Endothelial cell of umbilical vein (primary cell): ENCODE measurements around the gene DPEP3. TPM values are rescaled to one million over a fixed set of nuclear protein-coding genes. Genes with fewer than 3 reads are reported as not detected.

Experiments used
- BruUV-seq: library from RNA; stranded (reverse); fragments of 400-500 nt; replicated peaks from 2 replicates; lab custom pipeline; 2021; lab: Mats Ljungman, UMichigan
- CTCF ChIA-PET: fragments of 300-600, 350-600 bp; sonication (Branson Sonifier 250); formaldehyde crosslinking; loops from one replicate; lab custom pipeline; 2021; ENCODE audit warnings: antibody characterized with exemption, inconsistent platforms; lab: Charles Lee
- POLR2A ChIA-PET: fragments of 300-600, 350-600 bp; sonication (Branson Sonifier 250); formaldehyde crosslinking; loops from one replicate; lab custom pipeline; 2021; ENCODE audit warnings: antibody characterized with exemption, inconsistent platforms; lab: Charles Lee
- DNase-seq: peaks from one replicate; pipeline ENCODE4 v3.0.0-alpha.2; 2011; ENCODE audit warnings: low read depth, low spot score
- FAIRE-seq: peaks from 2 replicates; lab custom pipeline; 2011; peaks lifted over from hg19 to GRCh38; lab: Jason Lieb, UNC
- H2AFZ ChIP-seq: 2 replicates; pipeline ENCODE4 v1.6.0; 2012; ENCODE audit warnings: low read depth, low read length, control low read depth, inconsistent platforms
- H3K27ac ChIP-seq: 2 replicates; pipeline ENCODE4 v1.5.1; 2011; ENCODE audit warnings: low read depth, mild to moderate bottlenecking, control low read depth, low read length, moderate library complexity; ENCODE audit not compliant: insufficient read depth
- H3K27me3 ChIP-seq, 2 experiments: 2 replicates each; pipeline versions ENCODE4 v1.6.0 to v1.6.1; 2011; ENCODE audit warnings: low read length in 2 of 2, mixed read lengths in 1 of 2; ENCODE audit not compliant: control insufficient read depth in 2 of 2, insufficient read depth in 2 of 2
- H3K36me3 ChIP-seq, 2 experiments: 2 replicates in 1 of 2; 3 replicates in 1 of 2; pipeline ENCODE4 v1.5.1; 2011; ENCODE audit warnings: low read length in 2 of 2, mild to moderate bottlenecking in 1 of 2, moderate library complexity in 1 of 2; ENCODE audit not compliant: control insufficient read depth in 2 of 2, insufficient read depth in 2 of 2; ENCODE audit errors: extremely low read depth in 1 of 2
- H3K4me1 ChIP-seq: 3 replicates; pipeline ENCODE4 v1.5.1; 2011; ENCODE audit warnings: mild to moderate bottlenecking, low read length; ENCODE audit not compliant: control insufficient read depth, insufficient read depth; ENCODE audit errors: extremely low read depth
- H3K4me2 ChIP-seq: 2 replicates; pipeline ENCODE4 v1.6.1; 2011; ENCODE audit warnings: low read length, control low read depth, mixed read lengths; ENCODE audit not compliant: insufficient read depth
- H3K4me3 ChIP-seq, 3 experiments: fragments of 200-600 bp in 1 of 3; sonication (generic), shearing (Covaris generic) in 1 of 3; replicated peaks in 1 of 3; 2 replicates each; pipeline ENCODE4 v1.5.1; 2011 to 2016; ENCODE audit warnings: control low read depth in 3 of 3, low read length in 3 of 3, mild to moderate bottlenecking in 2 of 3, inconsistent platforms in 1 of 3, low read depth in 1 of 3, moderate library complexity in 1 of 3; ENCODE audit not compliant: insufficient read depth in 1 of 3
- H3K79me2 ChIP-seq: 2 replicates; pipeline ENCODE4 v1.6.0; 2012; ENCODE audit warnings: low read length, inconsistent platforms; ENCODE audit not compliant: control insufficient read depth, insufficient read depth
- H3K9ac ChIP-seq: replicated peaks from 2 replicates; pipeline ENCODE3; 2011; ENCODE audit warnings: low read length, control low read depth; ENCODE audit not compliant: insufficient read depth; ENCODE audit errors: extremely low read depth
- H3K9me1 ChIP-seq: replicated peaks from 3 replicates; pipeline ENCODE4 v1.6.0; 2011; ENCODE audit warnings: mild to moderate bottlenecking, low read length; ENCODE audit not compliant: control insufficient read depth, insufficient read depth; ENCODE audit errors: extremely low read depth
- H3K9me3 ChIP-seq: replicated peaks from 2 replicates; pipeline ENCODE4 v1.5.1; 2012; ENCODE audit warnings: low read length, inconsistent platforms; ENCODE audit not compliant: control insufficient read depth, insufficient read depth
- H4K20me1 ChIP-seq: replicated peaks from 2 replicates; pipeline ENCODE3; 2011; ENCODE audit warnings: mild to moderate bottlenecking, low read length; ENCODE audit not compliant: control insufficient read depth, insufficient read depth; ENCODE audit errors: extremely low read depth
- EZH2 ChIP-seq: IDR thresholded peaks from 2 replicates; pipeline ENCODE4 v1.6.1; 2012; ENCODE audit warnings: borderline replicate concordance, low read depth, mild to moderate bottlenecking, moderate library complexity, low read length, inconsistent platforms; ENCODE audit not compliant: severe bottlenecking
- FOS ChIP-seq: IDR thresholded peaks from 2 replicates; pipeline ENCODE4 v1.6.1; 2011; ENCODE audit warnings: mild to moderate bottlenecking, low read length, moderate library complexity, borderline replicate concordance; ENCODE audit not compliant: insufficient read depth
- GATA2 ChIP-seq: IDR thresholded peaks from 2 replicates; pipeline ENCODE4 v1.7.0; 2011; ENCODE audit warnings: low read depth, mild to moderate bottlenecking, moderate library complexity, mixed read lengths, low read length; ENCODE audit not compliant: insufficient read length, insufficient read depth
- JUN ChIP-seq: IDR thresholded peaks from 2 replicates; pipeline ENCODE4 v1.6.1; 2011; ENCODE audit warnings: borderline replicate concordance, low read depth; ENCODE audit not compliant: insufficient read length, insufficient read depth
- MYC ChIP-seq: IDR thresholded peaks from one replicate; pipeline ENCODE4 v1.6.1; 2011; ENCODE audit warnings: mild to moderate bottlenecking, low read depth, low read length
- POLR2A ChIP-seq: IDR thresholded peaks from 2 replicates; pipeline ENCODE4 v1.6.1; 2012; ENCODE audit warnings: low read depth, mild to moderate bottlenecking, control low read depth, low read length
- POLR2AphosphoS5 ChIP-seq: IDR thresholded peaks from 2 replicates; pipeline ENCODE4 v1.6.1; 2012; ENCODE audit warnings: low read depth, mild to moderate bottlenecking, control low read depth, low read length, moderate library complexity; ENCODE audit not compliant: insufficient read depth
- dilution Hi-C: fragments of 300-500 bp; cut with MboI; formaldehyde crosslinking; loops from one replicate; pipeline ENCODE4 v1.15.0; 2019; ENCODE audit warnings: low sequenced_read_pairs; ENCODE audit not compliant: extremely low pct_ligation_motif_present
- intact Hi-C: fragments of 100-400 bp; cut with micrococcal nuclease; formaldehyde crosslinking; loops from one replicate; pipeline ENCODE4 v1.10.0; 2022
- polyA plus RNA-seq, 4 experiments: library from polyadenylated mRNA; depleted of rRNA in 3 of 4; stranded (reverse) in 3 of 4; unstranded in 1 of 4; fragments of >200 nt; gene quantifications; 2 replicates each; pipeline versions ENCODE4 v1.2.1 to v1.2.3, GENCODE V29; 2011 to 2012; ENCODE audit warnings: missing spikeins in 1 of 4
- total RNA-seq: library from RNA; stranded (reverse); gene quantifications from 2 replicates; pipeline ENCODE4 v1.2.3, GENCODE V29; 2021
- TF ChIP-seq, protein P1 (sequence below), 2 donors: IDR thresholded peaks; 1 replicate in 1 of 2; 2 replicates in 1 of 2; pipeline ENCODE4 v1.5.1; 2011; ENCODE audit warnings: low read length in 2 of 2, mild to moderate bottlenecking in 2 of 2, moderate library complexity in 2 of 2, control low read depth in 1 of 2, inconsistent platforms in 1 of 2, low read depth in 1 of 2; ENCODE audit not compliant: insufficient read depth in 1 of 2; ENCODE audit errors: extremely low read depth in 1 of 2

The DPEP3 gene
- total and polyA plus RNA-seq, 2 donors (not counting 3 experiments of a cell fraction or from before 2014, with no cell fraction given): 0.06 TPM; not detected in 1

DNA sequence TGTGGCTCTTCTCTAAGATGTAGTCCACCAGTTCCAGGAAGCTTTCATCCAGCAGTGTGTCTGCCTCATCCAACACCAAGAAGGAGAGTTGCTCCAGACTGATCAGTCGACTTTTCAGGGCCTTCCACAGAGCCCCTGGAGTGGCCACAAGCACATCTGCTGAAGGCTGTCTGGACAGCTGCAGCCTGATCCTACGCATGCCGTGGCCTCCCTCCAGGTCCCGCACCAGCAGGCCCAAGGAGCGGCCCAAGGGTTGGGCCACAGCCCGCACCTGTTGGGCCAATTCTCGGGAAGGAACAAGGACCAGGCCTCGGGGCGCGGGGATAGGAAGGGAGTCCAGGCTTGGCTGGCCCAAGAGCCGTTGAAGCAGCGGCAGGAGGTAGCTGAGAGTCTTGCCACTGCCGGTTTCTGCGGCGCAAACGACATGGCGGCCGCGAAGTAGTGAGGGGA, 42.0 kb upstream of the DPEP3 start:
- intact Hi-C loops (loop anchor here (2.0 kb wide), 1 partner anchor 62 kb away; the partner anchor contains the start of gene NFATC3), dilution Hi-C loops (no loop called here)
- peak overlapping the region; percentile 84 to 94 (median 92) for H3K4me3 ChIP-seq
- peaks cover 14% of the 10 kb centered on the region for H3K4me1 ChIP-seq
- peak overlapping the region; percentile 56 for H3K27ac ChIP-seq
- peak overlapping the region; percentile 90 for H3K9ac ChIP-seq
- ChIA-PET CTCF (interaction anchor here (0.5 to 2.3 kb wide), 8 partner anchors 14 to 254 kb away, joined by 3 to 13 read pairs (median 4); no protein-coding TSS in a partner anchor), POLR2A (no interaction called here)
- peak overlapping the region; percentile 69 for H3K4me2 ChIP-seq
- TF ChIP-seq POLR2AphosphoS5: no peak
- no peak for TF ChIP-seq FOS
- no peak for TF ChIP-seq JUN
- TF ChIP-seq GATA2: no peak
- TF ChIP-seq, protein P1, sequence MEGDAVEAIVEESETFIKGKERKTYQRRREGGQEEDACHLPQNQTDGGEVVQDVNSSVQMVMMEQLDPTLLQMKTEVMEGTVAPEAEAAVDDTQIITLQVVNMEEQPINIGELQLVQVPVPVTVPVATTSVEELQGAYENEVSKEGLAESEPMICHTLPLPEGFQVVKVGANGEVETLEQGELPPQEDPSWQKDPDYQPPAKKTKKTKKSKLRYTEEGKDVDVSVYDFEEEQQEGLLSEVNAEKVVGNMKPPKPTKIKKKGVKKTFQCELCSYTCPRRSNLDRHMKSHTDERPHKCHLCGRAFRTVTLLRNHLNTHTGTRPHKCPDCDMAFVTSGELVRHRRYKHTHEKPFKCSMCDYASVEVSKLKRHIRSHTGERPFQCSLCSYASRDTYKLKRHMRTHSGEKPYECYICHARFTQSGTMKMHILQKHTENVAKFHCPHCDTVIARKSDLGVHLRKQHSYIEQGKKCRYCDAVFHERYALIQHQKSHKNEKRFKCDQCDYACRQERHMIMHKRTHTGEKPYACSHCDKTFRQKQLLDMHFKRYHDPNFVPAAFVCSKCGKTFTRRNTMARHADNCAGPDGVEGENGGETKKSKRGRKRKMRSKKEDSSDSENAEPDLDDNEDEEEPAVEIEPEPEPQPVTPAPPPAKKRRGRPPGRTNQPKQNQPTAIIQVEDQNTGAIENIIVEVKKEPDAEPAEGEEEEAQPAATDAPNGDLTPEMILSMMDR (IDR thresholded peaks at IDR 0.05; ENCODE audit: extremely low read depth in 1 of 2, insufficient read depth in 1 of 2, low read depth in 1 of 2, low read length in 2 of 2): no peak
- no peak for TF ChIP-seq EZH2
- no peak for TF ChIP-seq MYC
- no peak for TF ChIP-seq POLR2A
- no peaks in the 10 kb centered on the region for H3K27me3 ChIP-seq
- DNase-seq (no peak), FAIRE-seq (no peak)
- no peaks in the 10 kb centered on the region for H3K9me3 ChIP-seq
- peak overlapping the region; percentile 75 for H2AFZ ChIP-seq
- H3K36me3 ChIP-seq: peaks cover 0 to 2% of the 10 kb centered on the region in 2 experiments
- no peaks in the 10 kb centered on the region for H4K20me1 ChIP-seq
- H3K79me2 ChIP-seq: peaks cover 28% of the 10 kb centered on the region
- H3K9me1 ChIP-seq: no peaks in the 10 kb centered on the region
- BruUV-seq: no TSS peak
